OCI-LY3 (cell line): ENCODE results near the gene SFMBT1.

Experiments
- H2AFZ ChIP-seq: fragments of 200-600, 300-600 bp; shearing (Covaris generic); 2 replicates; pipeline ENCODE4 v1.6.0; 2014; ENCODE audit warnings: antibody characterized with exemption, low read depth, low read length
- H3K27ac ChIP-seq: fragments of 200-600, 300-600 bp; sonication (generic); 2 replicates; pipeline ENCODE4 v1.5.1; 2014; ENCODE audit warnings: mild to moderate bottlenecking, low read length, moderate library complexity, mixed read lengths
- H3K27me3 ChIP-seq: fragments of 200-600, 300-600 bp; sonication (generic); 2 replicates; pipeline ENCODE4 v1.6.1; 2014; ENCODE audit warnings: low read depth, low read length, mixed read lengths
- H3K36me3 ChIP-seq: fragments of 200-600, 300-600 bp; sonication (generic); replicated peaks from 2 replicates; pipeline ENCODE3; 2014; ENCODE audit warnings: low read depth, low read length, mixed read lengths
- H3K4me1 ChIP-seq: fragments of 300-600, 200-600 bp; sonication (generic); 2 replicates; pipeline ENCODE4 v1.6.1; 2014; ENCODE audit warnings: low read length, mixed read lengths
- H3K4me2 ChIP-seq: fragments of 200-600, 300-600 bp; sonication (generic); 2 replicates; pipeline ENCODE4 v1.6.1; 2014; ENCODE audit warnings: low read length, mixed read lengths
- H3K4me3 ChIP-seq: fragments of 300-600, 200-600 bp; sonication (generic); 2 replicates; pipeline ENCODE4 v1.5.1; 2014; ENCODE audit warnings: antibody characterized with exemption, mild to moderate bottlenecking, low read length, moderate library complexity
- H3K79me2 ChIP-seq: fragments of 300-600, 200-600 bp; shearing (Covaris generic); 2 replicates; pipeline ENCODE4 v1.6.1; 2014; ENCODE audit warnings: mild to moderate bottlenecking, low read length, mixed read lengths
- H3K9ac ChIP-seq: fragments of 300-600, 200-600 bp; shearing (Covaris generic); 2 replicates; pipeline ENCODE4 v1.6.0; 2014; ENCODE audit warnings: mild to moderate bottlenecking, low read length, moderate library complexity
- H3K9me3 ChIP-seq: fragments of 200-600, 300-600 bp; shearing (Covaris generic); 2 replicates; pipeline ENCODE4 v1.6.1; 2014; ENCODE audit warnings: low read length, mixed read lengths; ENCODE audit not compliant: insufficient read depth
- H4K20me1 ChIP-seq: fragments of 200-600, 300-600 bp; sonication (generic); 2 replicates; pipeline ENCODE4 v1.6.1; 2016; ENCODE audit warnings: low read length, mixed read lengths; ENCODE audit not compliant: insufficient read depth
- CTCF ChIP-seq: fragments of 200-600, 300-600 bp; sonication (generic); IDR thresholded peaks from 2 replicates; pipeline ENCODE4 v1.5.1; 2014; ENCODE audit warnings: antibody characterized with exemption, low read length, low read depth
- EZH2phosphoT487 ChIP-seq: fragments of 200-600 bp; shearing (Covaris generic); IDR thresholded peaks from 2 replicates; pipeline ENCODE4 v1.6.1; 2018; ENCODE audit warnings: antibody characterized with exemption, mixed run types, low read depth

SFMBT1 gene

GRCh38 chr3:53073553-53074365 lies 27.9 kb upstream of the SFMBT1 start:
- no peaks in the 10 kb centered on the region for H3K9me3 ChIP-seq
- H4K20me1 ChIP-seq: no peaks in the 10 kb centered on the region
- peak overlapping the region; percentile 95 for H2AFZ ChIP-seq
- peaks cover 12% of the 10 kb centered on the region for H3K4me1 ChIP-seq
- H3K4me3 ChIP-seq: peak overlapping the region; percentile 87
- peak overlapping the region; percentile 98 for H3K4me2 ChIP-seq
- H3K27me3 ChIP-seq: no peaks in the 10 kb centered on the region
- TF ChIP-seq EZH2phosphoT487: no peak
- TF ChIP-seq CTCF: no peak
- H3K36me3 ChIP-seq: no peaks in the 10 kb centered on the region
- no peaks in the 10 kb centered on the region for H3K79me2 ChIP-seq
- peak overlapping the region; percentile 72 for H3K9ac ChIP-seq
- H3K27ac ChIP-seq: no peak overlapping the region

GRCh38 chr3:53072653-53073552 lies 27.0 kb upstream of the SFMBT1 start:
- peak overlapping the region; percentile 87 for H3K4me3 ChIP-seq
- no peaks in the 10 kb centered on the region for H3K9me3 ChIP-seq
- H4K20me1 ChIP-seq: no peaks in the 10 kb centered on the region
- H3K36me3 ChIP-seq: no peaks in the 10 kb centered on the region
- no peaks in the 10 kb centered on the region for H3K79me2 ChIP-seq
- TF ChIP-seq EZH2phosphoT487 (no peak), CTCF (peak; percentile 98)
- peak overlapping the region; percentile 72 for H3K9ac ChIP-seq
- no peaks in the 10 kb centered on the region for H3K27me3 ChIP-seq
- peak overlapping the region; percentile 98 for H3K4me2 ChIP-seq
- H2AFZ ChIP-seq: peak overlapping the region; percentile 95
- peak overlapping the region; percentile 9; the same call in 1 of the 2 replicates for H3K27ac ChIP-seq
- peaks cover 12% of the 10 kb centered on the region for H3K4me1 ChIP-seq

GRCh38 chr3:53071882-53072431 lies 26.1 kb upstream of the SFMBT1 start:
- no peak for TF ChIP-seq EZH2phosphoT487
- no peak for TF ChIP-seq CTCF
- H3K4me1 ChIP-seq: peaks cover 12% of the 10 kb centered on the region
- H2AFZ ChIP-seq: peak overlapping the region; percentile 95
- no peaks in the 10 kb centered on the region for H3K36me3 ChIP-seq
- H3K27ac ChIP-seq: no peak overlapping the region
- no peaks in the 10 kb centered on the region for H3K27me3 ChIP-seq
- H3K4me2 ChIP-seq: peak overlapping the region; percentile 98
- H3K9ac ChIP-seq: peak overlapping the region; percentile 72; the same call in 1 of the 2 replicates
- H3K4me3 ChIP-seq: peak overlapping the region; percentile 87
- no peaks in the 10 kb centered on the region for H3K79me2 ChIP-seq
- H4K20me1 ChIP-seq: no peaks in the 10 kb centered on the region
- no peaks in the 10 kb centered on the region for H3K9me3 ChIP-seq
